H9 (cell line): ENCODE data around the gene TREML1. TPM values are rescaled to one million over a fixed set of nuclear protein-coding genes. Genes with fewer than 3 reads are reported as not detected.

ENCODE experiments used
- DNase-seq: peaks from one replicate; pipeline ENCODE4 v3.0.0-alpha.2; 2017
- H2AFZ ChIP-seq: one replicate; pipeline ENCODE4 v1.6.1; 2013; ENCODE audit warnings: mild to moderate bottlenecking, low read length, control low read depth, moderate library complexity
- H2AK5ac ChIP-seq: 2 replicates; pipeline ENCODE4 v1.6.1; 2013; ENCODE audit warnings: low read length, control low read depth, mixed read lengths; ENCODE audit not compliant: insufficient read length
- H2BK120ac ChIP-seq: one replicate; pipeline ENCODE4 v1.6.1; 2013; ENCODE audit warnings: low read depth, mild to moderate bottlenecking, low read length, control low read depth, inconsistent platforms; ENCODE audit not compliant: poor library complexity, severe bottlenecking
- H2BK12ac ChIP-seq: 2 replicates; pipeline ENCODE4 v1.6.1; 2013; ENCODE audit warnings: low read length, control low read depth, mixed read lengths, low read depth; ENCODE audit not compliant: insufficient read length
- H2BK15ac ChIP-seq: 2 replicates; pipeline ENCODE4 v1.6.1; 2013; ENCODE audit warnings: low read depth, low read length, control low read depth
- H2BK20ac ChIP-seq: one replicate; pipeline ENCODE4 v1.6.1; 2013; ENCODE audit warnings: low read depth, mild to moderate bottlenecking, low read length, control low read depth, inconsistent platforms; ENCODE audit not compliant: poor library complexity, severe bottlenecking
- H2BK5ac ChIP-seq: 2 replicates; pipeline ENCODE4 v1.6.1; 2013; ENCODE audit warnings: low read length, control low read depth, mixed read lengths; ENCODE audit not compliant: insufficient read length
- H3K14ac ChIP-seq: 2 replicates; pipeline ENCODE4 v1.6.1; 2013; ENCODE audit warnings: low read length, control low read depth; ENCODE audit not compliant: insufficient read depth
- H3K18ac ChIP-seq: 2 replicates; pipeline ENCODE4 v1.6.1; 2013; ENCODE audit warnings: low read depth, mild to moderate bottlenecking, mixed read lengths, low read length, control low read depth; ENCODE audit not compliant: insufficient read length
- H3K23ac ChIP-seq: 2 replicates; pipeline ENCODE4 v1.6.1; 2013; ENCODE audit warnings: low read length, control low read depth, mixed read lengths, low read depth; ENCODE audit not compliant: insufficient read length
- H3K23me2 ChIP-seq: 2 replicates; pipeline ENCODE4 v1.6.1; 2013; ENCODE audit warnings: low read depth, mild to moderate bottlenecking, mixed read lengths, low read length, control low read depth; ENCODE audit not compliant: insufficient read length, poor library complexity, severe bottlenecking
- H3K27ac ChIP-seq: 2 replicates; pipeline ENCODE4 v1.5.1; 2013; ENCODE audit warnings: low read length, control low read depth, mixed read lengths, low read depth; ENCODE audit not compliant: insufficient read length
- H3K27me3 ChIP-seq: 2 replicates; pipeline ENCODE4 v1.6.1; 2013; ENCODE audit warnings: low read length, control low read depth, inconsistent platforms; ENCODE audit not compliant: insufficient read depth
- H3K4ac ChIP-seq: 2 replicates; pipeline ENCODE4 v1.6.1; 2013; ENCODE audit warnings: low read depth, mild to moderate bottlenecking, control low read depth, inconsistent platforms, low read length, moderate library complexity
- H3K4me1 ChIP-seq: 2 replicates; pipeline ENCODE4 v1.6.1; 2013; ENCODE audit warnings: low read length, control low read depth, inconsistent platforms; ENCODE audit not compliant: insufficient read depth
- H3K4me2 ChIP-seq: 2 replicates; pipeline ENCODE4 v1.6.1; 2013; ENCODE audit warnings: low read length, control low read depth, mixed read lengths; ENCODE audit not compliant: insufficient read length, insufficient read depth
- H3K56ac ChIP-seq: 2 replicates; pipeline ENCODE4 v1.6.1; 2013; ENCODE audit warnings: low read depth, mild to moderate bottlenecking, mixed read lengths, low read length, control low read depth; ENCODE audit not compliant: insufficient read length
- H3K79me1 ChIP-seq: 2 replicates; pipeline ENCODE4 v1.6.1; 2013; ENCODE audit warnings: low read depth, mild to moderate bottlenecking, moderate library complexity, low read length, control low read depth, inconsistent platforms; ENCODE audit not compliant: insufficient read depth, poor library complexity, severe bottlenecking
- H3K79me2 ChIP-seq: 2 replicates; pipeline ENCODE4 v1.6.1; 2013; ENCODE audit warnings: low read length, control low read depth, inconsistent platforms; ENCODE audit not compliant: insufficient read depth
- H3K9ac ChIP-seq: 2 replicates; pipeline ENCODE4 v1.6.1; 2013; ENCODE audit warnings: low read length, control low read depth, mixed read lengths; ENCODE audit not compliant: insufficient read length; ENCODE audit errors: extremely low read depth
- H3K9me3 ChIP-seq: one replicate; pipeline ENCODE4 v1.6.1; 2013; ENCODE audit warnings: low read depth, low read length, inconsistent platforms; ENCODE audit not compliant: control insufficient read depth
- H3T11ph ChIP-seq: one replicate; pipeline ENCODE4 v1.6.1; 2013; ENCODE audit warnings: mild to moderate bottlenecking, low read length, control low read depth, inconsistent platforms
- H4K20me1 ChIP-seq: one replicate; pipeline ENCODE4 v1.6.1; 2013; ENCODE audit not compliant: control insufficient read depth, insufficient read length, insufficient read depth
- H4K5ac ChIP-seq: 2 replicates; pipeline ENCODE4 v1.6.1; 2013; ENCODE audit warnings: low read depth, mild to moderate bottlenecking, mixed read lengths, low read length, control low read depth; ENCODE audit not compliant: insufficient read length
- H4K8ac ChIP-seq: replicated peaks from 2 replicates; pipeline ENCODE4 v1.6.1; 2013; ENCODE audit warnings: low read length, control low read depth, mixed read lengths, low read depth; ENCODE audit not compliant: insufficient read length
- H4K91ac ChIP-seq: 2 replicates; pipeline ENCODE4 v1.6.1; 2013; ENCODE audit warnings: low read depth, mild to moderate bottlenecking, moderate library complexity, mixed read lengths, low read length, control low read depth; ENCODE audit not compliant: insufficient read length
- H3K27ac Mint-ChIP-seq, 3 experiments: 2 replicates in 2 of 3; 3 replicates in 1 of 3; pipeline ENCODE4 v1.8.0; 2020 to 2021; ENCODE audit warnings: mixed read lengths in 3 of 3, mild to moderate bottlenecking in 1 of 3, moderate library complexity in 1 of 3
- H3K27me3 Mint-ChIP-seq: 2 replicates; pipeline ENCODE4 v1.8.0; 2021; ENCODE audit warnings: low read depth, mild to moderate bottlenecking, moderate library complexity, mixed read lengths
- H3K36me3 Mint-ChIP-seq, 3 experiments: 2 replicates in 2 of 3; 3 replicates in 1 of 3; pipeline ENCODE4 v1.8.0; 2020 to 2021; ENCODE audit warnings: low read depth in 3 of 3, mixed read lengths in 3 of 3; ENCODE audit not compliant: insufficient read depth in 1 of 3
- H3K4me1 Mint-ChIP-seq, 2 experiments: 2 replicates each; pipeline ENCODE4 v1.8.0; 2020; ENCODE audit warnings: mixed read lengths in 2 of 2
- H3K4me3 Mint-ChIP-seq, 2 experiments: 2 replicates in 1 of 2; 3 replicates in 1 of 2; pipeline ENCODE4 v1.8.0; 2020 to 2021; ENCODE audit warnings: mild to moderate bottlenecking in 2 of 2, mixed read lengths in 2 of 2, moderate library complexity in 1 of 2
- H3K9me3 Mint-ChIP-seq, 2 experiments: 2 replicates in 1 of 2; 3 replicates in 1 of 2; pipeline ENCODE4 v1.8.0; 2020; ENCODE audit warnings: mild to moderate bottlenecking in 2 of 2, mixed read lengths in 2 of 2, moderate library complexity in 1 of 2
- CTCF ChIP-seq: fragments of 200-600 bp; sonication (generic); conservative IDR thresholded peaks from 3 replicates; pipeline ENCODE4 v1.8.0; 2021; ENCODE audit warnings: antibody characterized with exemption, mild to moderate bottlenecking
- WGBS: extraction: QIAGEN DNeasy Blood & Tissue Kit; methylation state at CpG from one replicate; pipeline ENCODE4 v1.1.7; 2013; ENCODE audit warnings: missing lambda C conversion rate, low lambda C conversion rate, mixed read lengths; ENCODE audit not compliant: insufficient read length; ENCODE audit errors: extremely low coverage; 5-methylcytosine and 5-hydroxymethylcytosine counted together
- total RNA-seq: library from RNA; stranded (reverse); gene quantifications from 2 replicates; pipeline ENCODE4 v1.2.1, GENCODE V29; 2021

The TREML1 gene
- total RNA-seq, 1 experiment from 2014 or later: not detected

- no peak overlapping the region for H2BK5ac ChIP-seq
- no peak overlapping the region for H2BK15ac ChIP-seq
- DNase-seq: no peak
- H3K79me2 ChIP-seq: no peaks in the 10 kb centered on the region
- no peak overlapping the region for H2AFZ ChIP-seq
- H2BK12ac ChIP-seq: no peak overlapping the region
- Mint-ChIP-seq H3K27me3 (peaks cover 3% of the 10 kb centered on the region), H3K4me1 (peaks cover 2 to 7% of the 10 kb centered on the region in 2 experiments; a peak in 2 of 4 replicates), H3K27ac (no peak overlapping the region), H3K36me3 (no peaks in the 10 kb centered on the region), H3K4me3 (no peak overlapping the region), H3K9me3 (no peaks in the 10 kb centered on the region; a peak in 1 of 5 replicates)
- no peaks in the 10 kb centered on the region for H3K9me3 ChIP-seq
- no peak overlapping the region for H3K18ac ChIP-seq
- no peak overlapping the region for H3T11ph ChIP-seq
- H4K20me1 ChIP-seq: no peaks in the 10 kb centered on the region
- no peak overlapping the region for H2BK20ac ChIP-seq
- H3K27ac ChIP-seq: no peak overlapping the region
- no peak overlapping the region for H3K9ac ChIP-seq
- H4K8ac ChIP-seq: no peak overlapping the region
- no peaks in the 10 kb centered on the region for H3K79me1 ChIP-seq
- TF ChIP-seq CTCF: no peak
- H3K23ac ChIP-seq: no peak overlapping the region
- H4K5ac ChIP-seq: no peak overlapping the region
- no peak overlapping the region for H3K56ac ChIP-seq
- no peak overlapping the region for H2AK5ac ChIP-seq
- H3K4me2 ChIP-seq: no peak overlapping the region
- H4K91ac ChIP-seq: no peak overlapping the region
- H2BK120ac ChIP-seq: no peak overlapping the region
- no peaks in the 10 kb centered on the region for H3K23me2 ChIP-seq
- no peak overlapping the region for H3K14ac ChIP-seq
- H3K4me1 ChIP-seq: no peaks in the 10 kb centered on the region
- WGBS: no CpG with 5 or more reads among the region's 13 CpGs
- H3K4ac ChIP-seq: no peak overlapping the region
- H3K27me3 ChIP-seq: no peaks in the 10 kb centered on the region; the same call in 1 of the 2 replicates
Measured at GRCh38 chr6:41161851-41162552, 7.9 kb upstream of the TREML1 start.
